ENCODE results near the gene DNAH6. TPM values are rescaled to one million over a fixed set of nuclear protein-coding genes. Genes with fewer than 3 reads are reported as not detected.

Gene DNAH6
- total RNA-seq, 2 donors from 2014 or later, result 0.85 TPM; not detected in 1

DNA sequence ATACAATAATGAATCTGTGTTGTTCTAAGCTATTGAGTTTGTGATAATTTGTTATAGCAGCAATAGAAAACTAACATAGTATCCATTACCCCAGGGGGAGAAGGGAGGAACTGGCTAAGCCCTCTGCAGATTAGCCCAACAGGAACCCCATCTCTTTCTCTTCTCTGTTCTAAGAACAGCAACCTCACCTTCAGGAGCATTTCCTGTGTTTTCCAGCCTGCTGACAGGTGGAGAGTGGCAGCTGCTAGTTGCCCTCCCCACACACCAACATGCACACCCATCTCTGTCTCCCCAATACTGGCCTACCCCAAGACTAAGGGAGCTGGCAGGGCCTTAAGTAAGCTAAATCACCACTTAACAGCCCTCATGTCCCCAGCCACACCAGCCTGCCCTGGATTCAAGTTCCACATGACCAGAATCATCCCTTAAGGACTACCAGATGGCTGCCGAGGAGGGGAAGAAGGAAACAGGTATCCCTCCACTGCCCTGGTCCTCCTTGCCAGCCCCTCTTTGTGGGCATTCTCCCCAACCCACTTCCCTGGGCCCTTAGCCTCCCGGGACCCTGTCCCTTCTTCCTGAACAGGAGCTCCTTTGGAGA is 311.8 kb downstream of the DNAH6 start:
- DNase-seq (ENCODE audit: low spot score), result no peak
- Histone ChIP-seq H3K27ac (no peak overlapping the region), H3K4me1 (ENCODE audit: control insufficient read depth in 1 of 2, low read depth in 2 of 2) (no peaks in the 10 kb centered on the region), H3K4me3 (no peak overlapping the region), H3K27me3 (replicated peaks; ENCODE audit: insufficient read depth) (no peaks in the 10 kb centered on the region), H3K9me3 (no peaks in the 10 kb centered on the region), H3K36me3 (no peaks in the 10 kb centered on the region)
- ATAC-seq (ENCODE audit: insufficient number of reproducible peaks, low FRiP score, low read depth), result no peak
- TF ChIP-seq, protein P1, sequence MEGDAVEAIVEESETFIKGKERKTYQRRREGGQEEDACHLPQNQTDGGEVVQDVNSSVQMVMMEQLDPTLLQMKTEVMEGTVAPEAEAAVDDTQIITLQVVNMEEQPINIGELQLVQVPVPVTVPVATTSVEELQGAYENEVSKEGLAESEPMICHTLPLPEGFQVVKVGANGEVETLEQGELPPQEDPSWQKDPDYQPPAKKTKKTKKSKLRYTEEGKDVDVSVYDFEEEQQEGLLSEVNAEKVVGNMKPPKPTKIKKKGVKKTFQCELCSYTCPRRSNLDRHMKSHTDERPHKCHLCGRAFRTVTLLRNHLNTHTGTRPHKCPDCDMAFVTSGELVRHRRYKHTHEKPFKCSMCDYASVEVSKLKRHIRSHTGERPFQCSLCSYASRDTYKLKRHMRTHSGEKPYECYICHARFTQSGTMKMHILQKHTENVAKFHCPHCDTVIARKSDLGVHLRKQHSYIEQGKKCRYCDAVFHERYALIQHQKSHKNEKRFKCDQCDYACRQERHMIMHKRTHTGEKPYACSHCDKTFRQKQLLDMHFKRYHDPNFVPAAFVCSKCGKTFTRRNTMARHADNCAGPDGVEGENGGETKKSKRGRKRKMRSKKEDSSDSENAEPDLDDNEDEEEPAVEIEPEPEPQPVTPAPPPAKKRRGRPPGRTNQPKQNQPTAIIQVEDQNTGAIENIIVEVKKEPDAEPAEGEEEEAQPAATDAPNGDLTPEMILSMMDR (IDR thresholded peaks at IDR 0.05), result no peak

DNA sequence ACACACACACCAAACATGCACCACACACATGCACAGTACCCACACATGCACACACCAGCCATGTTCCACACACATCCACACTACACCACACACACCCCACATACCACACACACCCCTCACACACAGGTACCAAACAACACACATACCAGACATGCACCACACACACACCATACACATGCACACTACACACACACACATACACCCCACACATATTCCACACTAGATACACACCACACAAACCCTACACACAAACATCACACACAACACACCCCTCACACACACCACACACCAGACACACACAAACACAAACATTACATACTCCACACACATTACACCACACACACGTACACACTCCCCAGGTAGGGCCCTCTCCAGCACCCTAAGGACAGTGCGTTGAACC is 313.4 kb downstream of the DNAH6 start:
- Histone ChIP-seq H3K9me3 (no peaks in the 10 kb centered on the region), H3K4me3 (no peak overlapping the region), H3K36me3 (no peaks in the 10 kb centered on the region), H3K4me1 (ENCODE audit: control insufficient read depth in 1 of 2, low read depth in 2 of 2) (no peaks in the 10 kb centered on the region), H3K27me3 (replicated peaks; ENCODE audit: insufficient read depth) (no peaks in the 10 kb centered on the region), H3K27ac (no peak overlapping the region)
- DNase-seq (ENCODE audit: low spot score) (no peak), ATAC-seq (ENCODE audit: insufficient number of reproducible peaks, low FRiP score, low read depth) (no peak)
- TF ChIP-seq, protein P1 (IDR thresholded peaks at IDR 0.05), result no peak

DNA sequence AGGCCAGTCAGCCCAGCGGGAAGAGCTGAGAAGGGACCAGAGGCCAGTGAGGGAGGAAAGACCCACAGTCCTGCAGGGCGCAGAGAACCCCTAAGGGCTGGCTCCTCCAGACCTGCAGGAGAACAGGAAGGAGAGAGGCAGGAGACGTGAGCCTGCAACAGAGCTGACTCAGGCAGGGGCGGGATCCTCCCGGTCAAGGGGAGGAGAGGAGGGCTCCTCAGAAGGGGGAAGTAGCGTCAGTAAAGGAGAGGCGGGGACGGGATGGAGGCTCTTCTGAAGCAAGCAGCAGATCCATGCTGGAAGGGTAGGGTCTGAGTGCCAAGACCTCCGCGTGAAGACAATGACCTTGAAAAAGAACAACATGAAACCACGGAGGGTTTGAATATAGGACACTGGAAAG is 313.8 kb downstream of the DNAH6 start:
- DNase-seq (ENCODE audit: low spot score), result no peak
- H3K27me3 ChIP-seq (replicated peaks; ENCODE audit: insufficient read depth), result no peaks in the 10 kb centered on the region
- TF ChIP-seq, protein P1 (IDR thresholded peaks at IDR 0.05), result no peak
- ATAC-seq (ENCODE audit: insufficient number of reproducible peaks, low FRiP score, low read depth), result no peak
- no peak overlapping the region for H3K27ac ChIP-seq
- H3K4me3 ChIP-seq, result no peak overlapping the region
- H3K4me1 ChIP-seq (ENCODE audit: control insufficient read depth in 1 of 2, low read depth in 2 of 2), result no peaks in the 10 kb centered on the region
- no peaks in the 10 kb centered on the region for H3K9me3 ChIP-seq
- H3K36me3 ChIP-seq, result no peaks in the 10 kb centered on the region

DNA sequence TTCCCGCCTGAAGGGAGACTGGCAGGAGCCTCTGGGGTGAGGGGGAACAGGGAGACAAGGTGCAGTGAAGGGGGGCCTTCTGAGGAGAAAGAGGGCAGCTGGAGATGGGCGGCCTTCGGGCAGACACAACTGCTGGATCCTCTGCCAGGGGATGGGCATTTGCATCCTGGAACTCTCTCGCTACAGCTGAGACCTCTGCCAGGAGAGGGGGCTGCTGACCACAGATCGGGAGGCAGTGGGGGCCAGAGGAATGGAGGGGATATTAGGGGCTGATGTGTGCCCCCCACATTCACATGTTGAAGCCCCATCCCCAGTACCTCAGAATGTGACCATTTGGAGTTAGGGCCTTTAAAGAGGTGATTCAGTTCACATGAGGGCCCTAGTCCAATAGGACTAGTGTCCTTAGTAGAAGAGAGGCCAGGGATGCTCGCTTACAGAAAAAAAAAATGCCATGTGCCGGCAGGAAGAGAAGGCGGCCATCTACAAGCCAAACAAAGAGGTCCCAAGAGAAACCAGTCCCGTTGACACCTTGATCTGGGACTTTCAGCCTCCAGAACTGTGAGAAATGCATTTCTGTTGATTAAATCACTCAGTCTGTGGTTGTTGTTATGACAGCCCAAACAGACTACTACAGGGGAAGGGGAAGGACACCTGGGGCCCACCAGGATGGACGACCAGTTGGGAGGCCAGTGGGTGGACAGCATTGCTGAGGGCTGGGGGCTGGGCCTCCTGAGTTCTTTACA is 314.6 kb downstream of the DNAH6 start:
- Histone ChIP-seq H3K36me3 (no peaks in the 10 kb centered on the region), H3K4me1 (ENCODE audit: control insufficient read depth in 1 of 2, low read depth in 2 of 2) (no peaks in the 10 kb centered on the region), H3K9me3 (peaks cover 2% of the 10 kb centered on the region), H3K27me3 (replicated peaks; ENCODE audit: insufficient read depth) (no peaks in the 10 kb centered on the region), H3K27ac (no peak overlapping the region), H3K4me3 (no peak overlapping the region)
- ATAC-seq (ENCODE audit: insufficient number of reproducible peaks, low FRiP score, low read depth) (no peak), DNase-seq (ENCODE audit: low spot score) (no peak)
- TF ChIP-seq, protein P1 (IDR thresholded peaks at IDR 0.05), result no peak

DNA sequence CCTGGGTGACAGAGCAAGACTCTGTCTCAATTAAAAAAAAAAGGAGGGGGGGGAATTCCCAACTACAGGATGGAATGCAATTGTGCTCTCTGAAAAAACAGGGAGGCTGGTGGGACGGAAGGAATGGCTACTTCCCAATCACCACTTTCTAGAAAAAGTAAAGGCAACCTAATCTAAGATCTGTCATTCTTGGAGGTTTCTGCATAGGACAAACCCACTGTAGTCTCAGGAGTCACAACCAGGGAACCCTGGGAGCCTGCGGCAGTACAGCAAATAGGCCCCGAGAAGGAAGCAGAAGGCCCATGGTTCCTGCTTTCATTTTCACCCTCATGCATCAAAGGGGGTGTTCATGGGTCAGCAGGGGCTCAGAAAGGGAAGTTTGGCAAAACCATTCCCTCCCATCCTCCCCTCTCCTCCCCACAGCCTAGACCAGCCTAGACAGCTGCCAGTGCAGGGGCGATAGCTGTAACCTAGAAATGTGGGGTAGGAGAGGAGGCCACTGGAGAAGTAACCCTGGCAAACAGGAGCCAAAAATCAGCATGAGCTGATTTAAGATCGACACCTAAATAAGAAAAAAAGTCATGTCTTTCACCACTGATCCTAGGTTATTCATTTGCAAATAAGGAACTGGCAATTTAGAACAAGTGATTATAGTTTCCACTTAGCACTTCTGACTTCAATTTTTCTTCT is 316.6 kb downstream of the DNAH6 start:
- TF ChIP-seq, protein P1 (IDR thresholded peaks at IDR 0.05), result no peak
- no peak for DNase-seq (ENCODE audit: low spot score)

More for the DNA sequence above, 316.6 kb downstream of the DNAH6 start:
- no peaks in the 10 kb centered on the region for H3K36me3 ChIP-seq
- H3K27me3 ChIP-seq (replicated peaks; ENCODE audit: insufficient read depth), result no peaks in the 10 kb centered on the region
- no peaks in the 10 kb centered on the region for H3K4me1 ChIP-seq (ENCODE audit: control insufficient read depth in 1 of 2, low read depth in 2 of 2)
- no peak overlapping the region for H3K4me3 ChIP-seq
- peaks cover 2% of the 10 kb centered on the region for H3K9me3 ChIP-seq
- H3K27ac ChIP-seq, result no peak overlapping the region
- no peak for ATAC-seq (ENCODE audit: insufficient number of reproducible peaks, low FRiP score, low read depth)

Measured in thoracic aorta (tissue), 2 donors.